Sigmoid colon (tissue), 7 donors: ENCODE results near the gene TFAM. TPM values are rescaled to one million over a fixed set of nuclear protein-coding genes. Genes with fewer than 3 reads are reported as not detected.

Experiments
- DNase-seq: peaks from one replicate; pipeline ENCODE4 v3.0.0-alpha.2; 2019
- H3K27ac ChIP-seq, 4 donors: fragments of 200-600 bp; sonication (generic); one replicate each; pipeline ENCODE4 v1.5.1; 2016 to 2019; ENCODE audit warnings: mild to moderate bottlenecking in 1 of 4
- H3K27me3 ChIP-seq, 3 donors: fragments of 200-600 bp; sonication (generic); one replicate each; pipeline ENCODE4 v1.5.1; 2019; ENCODE audit warnings: mild to moderate bottlenecking in 1 of 3
- H3K36me3 ChIP-seq, 4 donors: fragments of 200-600 bp; sonication (generic); one replicate each; pipeline ENCODE4 v1.5.1; 2016 to 2019
- H3K4me1 ChIP-seq, 4 donors: fragments of 200-600 bp; sonication (generic); one replicate each; pipeline ENCODE4 v1.5.1; 2017 to 2019
- H3K4me3 ChIP-seq, 4 donors: fragments of 200-600 bp; sonication (generic); one replicate each; pipeline ENCODE4 v1.5.1; 2017 to 2019; ENCODE audit warnings: mild to moderate bottlenecking in 2 of 4, moderate library complexity in 1 of 4
- H3K9me3 ChIP-seq, 4 donors: fragments of 200-600 bp in 3 of 4; sonication (generic) in 3 of 4; one replicate each; pipeline versions ENCODE4 v1.5.1 to v1.6.1; 2013 to 2019
- CTCF ChIP-seq, 4 experiments: fragments of 450-650 bp in 3 of 4; fragments of 200-600 bp in 1 of 4; IDR thresholded peaks; one replicate each; pipeline ENCODE4 v1.5.1; 2016 to 2019; ENCODE audit warnings: antibody characterized with exemption in 4 of 4, mild to moderate bottlenecking in 3 of 4, moderate library complexity in 2 of 4
- EP300 ChIP-seq, 4 donors: sonication (generic); formaldehyde crosslinking; IDR thresholded peaks; one replicate each; pipeline ENCODE4 v1.6.1; 2017; ENCODE audit warnings: antibody characterized with exemption in 4 of 4
- POLR2A ChIP-seq, 2 donors: fragments of 450-650 bp; IDR thresholded peaks; one replicate each; pipeline ENCODE4 v1.6.1; 2016; ENCODE audit warnings: antibody characterized with exemption in 2 of 2, mild to moderate bottlenecking in 2 of 2, moderate library complexity in 2 of 2
- POLR2AphosphoS5 ChIP-seq, 4 donors: sonication (generic); formaldehyde crosslinking; IDR thresholded peaks; one replicate each; pipeline ENCODE4 v1.6.1; 2017; ENCODE audit warnings: antibody characterized with exemption in 4 of 4
- WGBS, 2 donors: extraction: QIAGEN DNeasy Blood & Tissue Kit; methylation state at CpG; one replicate each; pipeline ENCODE4 v1.1.7; 2013; 5-methylcytosine and 5-hydroxymethylcytosine counted together
- intact Hi-C: fragments of 100-400 bp; cut with DNase I; formaldehyde crosslinking; loops from one replicate; pipeline ENCODE4 v1.15.1; 2023
- polyA plus RNA-seq, 3 donors: library from polyadenylated mRNA; stranded (reverse); fragments of 200-250 nt; gene quantifications; one replicate each; pipeline ENCODE4 v1.2.3, GENCODE V29; 2013
- total RNA-seq, 4 donors: library from RNA; depleted of rRNA; stranded (reverse); fragments of >200 nt; gene quantifications; one replicate each; pipeline ENCODE4 v1.1.0, GENCODE V29; 2016
- donor health status: healthy with polysubstance abuse.
- donor health status: Bipolar disorder and iron deficiency.
- donor health status: healthy.

Gene TFAM
- total and polyA plus RNA-seq, 7 donors = 10.8 to 27.1 (median 22.2) TPM

- Histone ChIP-seq H3K9me3 (no peaks in the 10 kb centered on the region), H3K36me3 (peaks cover 0 to 37% (median 7%) of the 10 kb centered on the region in 4 donors), H3K27me3 (no peaks in the 10 kb centered on the region), H3K4me3 (peak overlapping the region; percentile 63 to 90 (median 75)), H3K27ac (peak overlapping the region; percentile 89 to 92 (median 92)), H3K4me1 (peaks cover 0 to 23% (median 16%) of the 10 kb centered on the region in 4 donors)
- 0 to 1% methylated on average over 15 of the region's 15 CpGs for WGBS, 2 donors
- intact Hi-C loops = loop anchor here (1.0 to 10.0 kb wide), 4 partner anchors 51 to 208 kb away; partner anchors contain the start of genes CISD1, IPMK and UBE2D1
- TF ChIP-seq POLR2A (IDR thresholded peaks at IDR 0.05) = no peak
- no peak for TF ChIP-seq EP300 (IDR thresholded peaks at IDR 0.05)
- TF ChIP-seq POLR2AphosphoS5 (IDR thresholded peaks at IDR 0.05) = no peak
- TF ChIP-seq CTCF (IDR thresholded peaks at IDR 0.05) = no peak
- DNase-seq = no peak
Observed at GRCh38 chr10:58385784-58386112, 538 bp downstream of the TFAM start.

- Histone ChIP-seq H3K27me3 (no peaks in the 10 kb centered on the region), H3K4me3 (no peak overlapping the region), H3K9me3 (no peaks in the 10 kb centered on the region), H3K4me1 (peaks cover 0 to 29% (median 16%) of the 10 kb centered on the region in 4 donors), H3K36me3 (peaks cover 0 to 68% (median 14%) of the 10 kb centered on the region in 4 donors), H3K27ac (no peak overlapping the region)
- 91 to 94% methylated on average over 3 of the region's 3 CpGs for WGBS, 2 donors
- no peak for TF ChIP-seq CTCF (IDR thresholded peaks at IDR 0.05)
- TF ChIP-seq POLR2AphosphoS5 (IDR thresholded peaks at IDR 0.05) = no peak
- no peak for TF ChIP-seq POLR2A (IDR thresholded peaks at IDR 0.05)
- no peak for TF ChIP-seq EP300 (IDR thresholded peaks at IDR 0.05)
- intact Hi-C loops = loop anchor here (5.0 to 10.0 kb wide), 2 partner anchors 124 to 212 kb away; partner anchors contain the start of genes CISD1 and IPMK
- no peak for DNase-seq
Observed at GRCh38 chr10:58389024-58389423, 3.8 kb downstream of the TFAM start.

GRCh38 chr10:58393317-58393716 lies 8.1 kb downstream of the TFAM start:
- 59 to 84% methylated on average over 2 of the region's 2 CpGs for WGBS, 2 donors
- H3K9me3 ChIP-seq = no peaks in the 10 kb centered on the region
- H3K27ac ChIP-seq = no peak overlapping the region
- intact Hi-C loops = no loop called here
- H3K27me3 ChIP-seq = no peaks in the 10 kb centered on the region
- H3K4me3 ChIP-seq = no peak overlapping the region
- no peak for DNase-seq
- H3K36me3 ChIP-seq = peaks cover 6 to 99% (median 31%) of the 10 kb centered on the region in 4 donors
- TF ChIP-seq CTCF (IDR thresholded peaks at IDR 0.05) (no peak), POLR2A (IDR thresholded peaks at IDR 0.05) (no peak), POLR2AphosphoS5 (IDR thresholded peaks at IDR 0.05) (no peak), EP300 (IDR thresholded peaks at IDR 0.05) (no peak)
- H3K4me1 ChIP-seq = peaks cover 0 to 6% (median 0%) of the 10 kb centered on the region in 4 donors

DNA sequence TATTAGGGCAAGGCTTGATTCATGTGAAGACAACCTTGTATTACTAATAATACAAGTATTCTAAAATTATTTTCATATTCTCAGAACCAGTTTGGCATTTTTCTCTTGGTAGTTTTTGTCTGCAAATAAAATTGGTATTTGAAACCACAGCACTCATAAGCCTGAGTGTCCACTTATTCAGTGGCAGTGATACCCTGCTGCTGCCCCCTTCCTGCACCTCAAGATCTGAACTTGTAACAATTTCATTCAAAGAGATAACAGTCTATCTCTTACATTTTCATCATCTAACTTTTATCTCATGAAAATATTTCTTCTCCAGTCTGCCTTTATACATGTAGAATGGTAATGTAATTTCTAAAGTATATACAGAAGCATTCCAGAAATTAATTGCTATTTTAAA lies 9.3 kb downstream of the TFAM start:
- H3K27me3 ChIP-seq = no peaks in the 10 kb centered on the region
- DNase-seq = no peak
- TF ChIP-seq EP300 (IDR thresholded peaks at IDR 0.05) (no peak), POLR2AphosphoS5 (IDR thresholded peaks at IDR 0.05) (no peak), POLR2A (IDR thresholded peaks at IDR 0.05) (no peak), CTCF (IDR thresholded peaks at IDR 0.05) (no peak)
- H3K9me3 ChIP-seq = no peaks in the 10 kb centered on the region
- no peak overlapping the region for H3K4me3 ChIP-seq
- peaks cover 6 to 88% (median 29%) of the 10 kb centered on the region in 4 donors for H3K36me3 ChIP-seq
- H3K4me1 ChIP-seq = peaks cover 0 to 6% (median 0%) of the 10 kb centered on the region in 4 donors
- intact Hi-C loops = no loop called here
- H3K27ac ChIP-seq = no peak overlapping the region

DNA sequence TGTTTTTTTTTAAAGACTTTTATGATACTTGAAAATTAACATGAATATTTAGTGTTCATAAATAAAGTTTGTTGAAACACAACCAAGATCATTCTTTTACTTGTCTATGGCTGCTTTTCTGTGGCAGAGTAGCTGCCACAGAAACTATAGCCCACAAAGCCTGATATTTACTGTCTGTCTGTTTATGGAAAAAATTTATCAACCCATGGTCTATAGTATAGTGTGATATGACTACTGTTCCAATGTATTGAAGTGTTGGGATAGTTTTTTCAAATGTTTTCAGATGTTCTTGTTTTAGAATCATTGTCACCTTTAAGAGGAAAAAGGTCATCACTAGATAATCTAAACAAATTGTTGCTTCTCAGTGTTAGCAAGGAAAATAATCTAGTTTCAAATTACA lies 10.8 kb downstream of the TFAM start:
- Histone ChIP-seq H3K36me3 (peaks cover 6 to 72% (median 24%) of the 10 kb centered on the region in 4 donors), H3K9me3 (no peaks in the 10 kb centered on the region)

More for the DNA sequence above, 10.8 kb downstream of the TFAM start:
- Histone ChIP-seq H3K4me3 (no peak overlapping the region), H3K27me3 (no peaks in the 10 kb centered on the region), H3K27ac (no peak overlapping the region), H3K4me1 (peaks cover 0 to 4% (median 0%) of the 10 kb centered on the region in 4 donors)
- no peak for DNase-seq
- TF ChIP-seq CTCF (IDR thresholded peaks at IDR 0.05) (no peak), EP300 (IDR thresholded peaks at IDR 0.05) (no peak), POLR2A (IDR thresholded peaks at IDR 0.05) (no peak)
- intact Hi-C loops = no loop called here
